H1 (cell line): ENCODE data around the gene SLC26A8. TPM values are rescaled to one million over a fixed set of nuclear protein-coding genes. Genes with fewer than 3 reads are reported as not detected.

Source experiments
- CTCF ChIA-PET: fragments of 300-600 bp; sonication (Branson Sonifier 250); formaldehyde crosslinking; loops from one replicate; lab custom pipeline; 2021; ENCODE audit not compliant: partially characterized antibody; lab: Charles Lee
- POLR2A ChIA-PET: fragments of 300-600 bp; sonication (Branson Sonifier 250); formaldehyde crosslinking; loops from one replicate; lab custom pipeline; 2021; ENCODE audit warnings: inconsistent platforms; ENCODE audit not compliant: partially characterized antibody; lab: Charles Lee
- DNase-seq, 2 experiments: peaks; one replicate each; pipeline versions ENCODE4 v3.0.0 to v3.0.0-alpha.2; 2010 to 2022; ENCODE audit warnings: low spot score in 2 of 2, low read depth in 1 of 2, mixed read lengths in 1 of 2
- FAIRE-seq: peaks from 2 replicates; lab custom pipeline; 2011; peaks lifted over from hg19 to GRCh38; lab: Jason Lieb, UNC
- H2AFZ ChIP-seq: 2 replicates; pipeline ENCODE4 v1.8.1; 2012; ENCODE audit warnings: low read length, inconsistent platforms
- H2AK5ac ChIP-seq: 2 replicates; pipeline ENCODE4 v1.6.1; 2013; ENCODE audit warnings: low read depth, low read length
- H2BK120ac ChIP-seq: replicated peaks from 2 replicates; pipeline ENCODE3; 2013; ENCODE audit warnings: low read depth, low read length, inconsistent platforms
- H2BK12ac ChIP-seq: 2 replicates; pipeline ENCODE4 v1.6.1; 2013; ENCODE audit warnings: low read depth, low read length
- H2BK15ac ChIP-seq: 2 replicates; pipeline ENCODE4 v1.6.1; 2013; ENCODE audit warnings: low read length
- H2BK20ac ChIP-seq: 2 replicates; pipeline ENCODE4 v1.6.1; 2013; ENCODE audit warnings: low read length
- H2BK5ac ChIP-seq: 2 replicates; pipeline ENCODE4 v1.6.1; 2013; ENCODE audit warnings: low read depth, low read length
- H3K14ac ChIP-seq: 2 replicates; pipeline ENCODE4 v1.6.1; 2013; ENCODE audit warnings: inconsistent platforms; ENCODE audit not compliant: insufficient read length
- H3K18ac ChIP-seq: 2 replicates; pipeline ENCODE4 v1.6.1; 2013; ENCODE audit warnings: low read length; ENCODE audit errors: extremely low read depth
- H3K23ac ChIP-seq: 2 replicates; pipeline ENCODE4 v1.6.1; 2013; ENCODE audit warnings: inconsistent platforms; ENCODE audit not compliant: insufficient read length
- H3K23me2 ChIP-seq: 2 replicates; pipeline ENCODE4 v1.6.1; 2013; ENCODE audit warnings: low read depth, low read length
- H3K27ac ChIP-seq: 2 replicates; pipeline ENCODE4 v1.6.1; 2011; ENCODE audit warnings: low read depth, low read length, inconsistent platforms
- H3K27me3 ChIP-seq, 4 experiments: replicated peaks in 1 of 4; 1 replicate in 1 of 4; 2 replicates in 3 of 4; pipeline versions ENCODE4 v1.6.1 to v1.8.1; 2011 to 2013; ENCODE audit warnings: low read length in 3 of 4, mild to moderate bottlenecking in 3 of 4, inconsistent platforms in 2 of 4, mixed read lengths in 2 of 4, moderate library complexity in 1 of 4; ENCODE audit not compliant: control insufficient read depth in 3 of 4, insufficient read depth in 3 of 4; ENCODE audit errors: extremely low read depth in 1 of 4
- H3K36me3 ChIP-seq, 4 experiments: 2 replicates each; pipeline versions ENCODE4 v1.6.1 to v1.8.1; 2011 to 2013; ENCODE audit warnings: mild to moderate bottlenecking in 4 of 4, low read length in 3 of 4, moderate library complexity in 2 of 4, control low read depth in 1 of 4, inconsistent platforms in 1 of 4; ENCODE audit not compliant: insufficient read depth in 4 of 4, control insufficient read depth in 2 of 4
- H3K4ac ChIP-seq: replicated peaks from 2 replicates; pipeline ENCODE3; 2013; ENCODE audit warnings: low read length, low read depth, mixed read lengths, inconsistent platforms; ENCODE audit not compliant: insufficient read length
- H3K4me1 ChIP-seq, 4 experiments: replicated peaks in 1 of 4; 1 replicate in 1 of 4; 2 replicates in 3 of 4; pipeline versions ENCODE4 v1.6.1 to v1.8.1; 2011 to 2013; ENCODE audit warnings: low read length in 3 of 4, inconsistent platforms in 2 of 4, mixed read lengths in 1 of 4; ENCODE audit not compliant: insufficient read depth in 4 of 4, control insufficient read depth in 3 of 4
- H3K4me2 ChIP-seq, 2 experiments: 2 replicates each; pipeline versions ENCODE4 v1.6.1 to v1.8.1; 2011 to 2013; ENCODE audit warnings: low read depth in 2 of 2, low read length in 2 of 2, control low read depth in 1 of 2, inconsistent platforms in 1 of 2, mild to moderate bottlenecking in 1 of 2; ENCODE audit not compliant: insufficient read depth in 1 of 2
- H3K4me3 ChIP-seq, 4 experiments: fragments of 200-600, 300-600 bp in 1 of 4; sonication (generic), shearing (Covaris generic), sonication (Bioruptor Twin) in 1 of 4; 2 replicates each; pipeline versions ENCODE4 v1.5.1 to v1.8.1; 2011 to 2016; ENCODE audit warnings: low read length in 4 of 4, low read depth in 3 of 4, control low read depth in 2 of 4, inconsistent platforms in 2 of 4, mild to moderate bottlenecking in 2 of 4, mixed read lengths in 1 of 4, moderate library complexity in 1 of 4; ENCODE audit not compliant: insufficient read depth in 2 of 4; ENCODE audit errors: extremely low read depth in 1 of 4
- H3K56ac ChIP-seq: replicated peaks from 2 replicates; pipeline ENCODE3; 2013; ENCODE audit warnings: low read depth, mild to moderate bottlenecking, mixed read lengths, low read length, inconsistent platforms; ENCODE audit not compliant: insufficient read length
- H3K79me1 ChIP-seq: 2 replicates; pipeline ENCODE4 v1.6.1; 2013; ENCODE audit warnings: low read depth, low read length, control low read depth
- H3K79me2 ChIP-seq, 2 experiments: 2 replicates each; pipeline versions ENCODE4 v1.6.1 to v1.8.1; 2012 to 2013; ENCODE audit warnings: low read length in 2 of 2, mild to moderate bottlenecking in 2 of 2, inconsistent platforms in 1 of 2; ENCODE audit not compliant: insufficient read depth in 2 of 2, control insufficient read depth in 1 of 2
- H3K9ac ChIP-seq, 4 experiments: replicated peaks in 1 of 4; 1 replicate in 1 of 4; 2 replicates in 3 of 4; pipeline versions ENCODE4 v1.6.1 to v1.8.1; 2011 to 2013; ENCODE audit warnings: low read depth in 3 of 4, low read length in 3 of 4, control low read depth in 2 of 4, mild to moderate bottlenecking in 2 of 4, moderate library complexity in 2 of 4, inconsistent platforms in 1 of 4; ENCODE audit errors: extremely low read depth in 1 of 4
- H3K9me3 ChIP-seq, 2 experiments: 2 replicates each; pipeline versions ENCODE4 v1.6.1 to v1.8.1; 2012 to 2013; ENCODE audit warnings: mild to moderate bottlenecking in 2 of 2, moderate library complexity in 2 of 2, control low read depth in 1 of 2, inconsistent platforms in 1 of 2, low read depth in 1 of 2, low read length in 1 of 2, mixed read lengths in 1 of 2; ENCODE audit not compliant: insufficient read depth in 2 of 2
- H4K20me1 ChIP-seq, 2 experiments: replicated peaks in 1 of 2; 2 replicates each; pipeline versions ENCODE3 to v1.8.1; 2011 to 2013; ENCODE audit warnings: inconsistent platforms in 2 of 2, low read length in 2 of 2, mild to moderate bottlenecking in 1 of 2; ENCODE audit not compliant: insufficient read depth in 2 of 2, control insufficient read depth in 1 of 2
- H4K5ac ChIP-seq: 2 replicates; pipeline ENCODE4 v1.6.1; 2013; ENCODE audit warnings: low read length, low read depth, mixed read lengths, inconsistent platforms; ENCODE audit not compliant: insufficient read length
- H4K8ac ChIP-seq: 2 replicates; pipeline ENCODE4 v1.8.0; 2013; ENCODE audit warnings: mild to moderate bottlenecking, moderate library complexity, low read length, inconsistent platforms; ENCODE audit not compliant: insufficient read depth; ENCODE audit errors: extremely low read depth
- H4K91ac ChIP-seq: replicated peaks from 2 replicates; pipeline ENCODE3; 2013; ENCODE audit warnings: low read length, mixed read lengths, inconsistent platforms; ENCODE audit not compliant: insufficient read length
- WGBS, 2 experiments: shearing (Covaris generic) in 1 of 2; methylation state at CpG; one replicate each; pipeline versions ENCODE4 v1.1.6 to v1.1.7; 2013 to 2015; ENCODE audit warnings: low lambda C conversion rate in 2 of 2, mixed read lengths in 2 of 2, inconsistent platforms in 1 of 2, low coverage in 1 of 2, missing lambda C conversion rate in 1 of 2; ENCODE audit not compliant: insufficient replicate concordance in 2 of 2, insufficient coverage in 1 of 2, insufficient read length in 1 of 2; ENCODE audit errors: extremely low coverage in 1 of 2, missing lambda C conversion rate in 1 of 2; 5-methylcytosine and 5-hydroxymethylcytosine counted together
- polyA plus RNA-seq, 7 experiments: library from polyadenylated mRNA; depleted of rRNA in 3 of 7; stranded (reverse) in 5 of 7; unstranded in 2 of 7; fragments of >200 nt in 5 of 7; fragments of 200-250 nt in 2 of 7; gene quantifications; 1 replicate in 5 of 7; 2 replicates in 1 of 7; 4 replicates in 1 of 7; pipeline versions ENCODE4 v1.2.1 to v1.2.3, GENCODE V29; 2011 to 2013; ENCODE audit warnings: missing spikeins in 2 of 7, mixed read lengths in 2 of 7
- total RNA-seq: library from RNA; stranded (reverse); fragmentation: NEBNext Ultra II Directional; extraction: Animal tissue kit (Norgen Biotek cat#: 25700); gene quantifications from 2 replicates; pipeline ENCODE4 v1.2.1, GENCODE V29; 2021
- TF ChIP-seq, protein P1 (sequence below): IDR thresholded peaks from 2 replicates; pipeline ENCODE4 v1.6.1; 2012; ENCODE audit warnings: inconsistent platforms

The SLC26A8 gene
- total and polyA plus RNA-seq, 2 of the 8 experiments (the other 6 are each of a cell fraction or from before 2014, with no cell fraction given), result 0.56 to 0.57 TPM

GRCh38 chr6:36070252-36070651 is 45.8 kb upstream of the SLC26A8 start:
- Histone ChIP-seq H3K18ac (no peak overlapping the region), H3K27ac (no peak overlapping the region), H3K4ac (no peak overlapping the region), H2BK5ac (no peak overlapping the region), H3K9me3 (no peaks in the 10 kb centered on the region), H3K4me1 (no peaks in the 10 kb centered on the region), H2AFZ (no peak overlapping the region), H3K4me3 (no peak overlapping the region), H4K5ac (no peak overlapping the region), H3K79me2 (peaks cover 0 to 14% of the 10 kb centered on the region in 2 experiments; a peak in 2 of 4 replicates), H3K56ac (no peak overlapping the region), H2AK5ac (no peak overlapping the region), H3K36me3 (no peaks in the 10 kb centered on the region), H2BK12ac (no peak overlapping the region), H4K8ac (no peak overlapping the region), H3K23ac (no peak overlapping the region), H3K4me2 (no peak overlapping the region), H4K91ac (no peak overlapping the region), H3K23me2 (peaks cover 4% of the 10 kb centered on the region; the same call in 1 of the 2 replicates), H3K9ac (no peak overlapping the region), H4K20me1 (peaks cover 0 to 2% of the 10 kb centered on the region in 2 experiments), H2BK15ac (no peak overlapping the region), H2BK120ac (no peak overlapping the region), H3K27me3 (no peaks in the 10 kb centered on the region), H3K14ac (no peak overlapping the region), H2BK20ac (no peak overlapping the region), H3K79me1 (no peaks in the 10 kb centered on the region)
- ChIA-PET CTCF (interaction anchor here (2.4 kb wide), 1 partner anchor 24 kb away, joined by 9 read pairs; no protein-coding TSS in a partner anchor), POLR2A (no interaction called here)
- FAIRE-seq, result no peak
- WGBS, 2 experiments, result 84% methylated on average over 3 of the region's 3 CpGs; no CpG with 5 or more reads in 1 of the 2 experiments
- DNase-seq, result no peak
- TF ChIP-seq, protein P1, sequence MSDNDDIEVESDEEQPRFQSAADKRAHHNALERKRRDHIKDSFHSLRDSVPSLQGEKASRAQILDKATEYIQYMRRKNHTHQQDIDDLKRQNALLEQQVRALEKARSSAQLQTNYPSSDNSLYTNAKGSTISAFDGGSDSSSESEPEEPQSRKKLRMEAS, result no peak
